OCI-LY3 (cell line): ENCODE measurements around the gene HNMT.

Experiments
- CTCF ChIP-seq: fragments of 200-600, 300-600 bp; sonication (generic); IDR thresholded peaks from 2 replicates; pipeline ENCODE4 v1.5.1; 2014; ENCODE audit warnings: antibody characterized with exemption, low read length, low read depth
- EZH2phosphoT487 ChIP-seq: fragments of 200-600 bp; shearing (Covaris generic); IDR thresholded peaks from 2 replicates; pipeline ENCODE4 v1.6.1; 2018; ENCODE audit warnings: antibody characterized with exemption, mixed run types, low read depth

- TF ChIP-seq CTCF (no peak), EZH2phosphoT487 (no peak)
Observed at GRCh38 chr2:138042311-138042710, 78.0 kb downstream of the HNMT start.
